Neutrophil (primary cell): ENCODE data around the gene PTH1R.

ENCODE experiments used
- H3K27ac ChIP-seq: fragments of 200-600 bp; sonication (generic); 2 replicates; pipeline ENCODE4 v1.5.1; 2016; ENCODE audit warnings: mild to moderate bottlenecking, moderate library complexity
- H3K27me3 ChIP-seq: fragments of 200-600 bp; sonication (generic); 2 replicates; pipeline ENCODE4 v1.6.0; 2016; ENCODE audit warnings: mild to moderate bottlenecking
- H3K36me3 ChIP-seq: fragments of 200-600 bp; sonication (generic); 2 replicates; pipeline ENCODE4 v1.5.1; 2017
- H3K4me1 ChIP-seq, 2 experiments: fragments of 200-600 bp in 1 of 2; sonication (generic) in 1 of 2; 1 replicate in 1 of 2; 2 replicates in 1 of 2; pipeline versions ENCODE4 v1.5.1 to v1.6.1; 2013 to 2016; ENCODE audit warnings: low read depth in 1 of 2, low read length in 1 of 2, mild to moderate bottlenecking in 1 of 2, moderate library complexity in 1 of 2; ENCODE audit not compliant: control insufficient read depth in 1 of 2, insufficient read depth in 1 of 2
- H3K4me3 ChIP-seq, 2 experiments: fragments of 200-600 bp in 1 of 2; sonication (generic) in 1 of 2; 1 replicate in 1 of 2; 2 replicates in 1 of 2; pipeline ENCODE4 v1.5.1; 2013 to 2016; ENCODE audit warnings: low read depth in 1 of 2, low read length in 1 of 2, mild to moderate bottlenecking in 1 of 2, moderate library complexity in 1 of 2
- H3K9me3 ChIP-seq: fragments of 200-600 bp; sonication (generic); 2 replicates; pipeline ENCODE4 v1.5.1; 2016
- CTCF ChIP-seq: fragments of 200-600 bp; sonication (generic); IDR thresholded peaks from 2 replicates; pipeline ENCODE4 v1.5.1; 2016; ENCODE audit warnings: antibody characterized with exemption

PTH1R gene

DNA sequence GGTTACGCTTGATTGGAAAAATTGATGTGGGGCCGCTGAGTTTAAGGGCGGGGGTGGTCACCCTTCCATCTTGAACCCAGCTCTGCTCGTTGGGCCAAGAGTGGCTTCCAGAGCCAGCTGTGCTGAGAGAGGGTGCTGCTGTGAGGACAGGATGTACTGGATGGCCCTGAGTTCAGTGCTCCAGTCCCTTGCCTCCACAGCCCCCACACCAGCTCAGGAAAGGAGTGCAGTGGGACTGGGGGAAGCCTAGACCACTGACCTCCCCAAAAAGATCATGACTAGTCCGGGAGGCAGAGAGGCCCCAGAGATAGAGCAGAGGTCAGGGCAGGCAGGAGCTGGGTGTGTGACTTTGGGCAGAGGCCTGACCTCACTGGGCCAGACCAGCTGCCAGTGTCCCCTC lies 4.0 kb upstream of the PTH1R start:
- Histone ChIP-seq H3K36me3 (no peaks in the 10 kb centered on the region), H3K27ac (no peak overlapping the region), H3K4me1 (no peaks in the 10 kb centered on the region), H3K4me3 (no peak overlapping the region), H3K27me3 (peaks cover 64% of the 10 kb centered on the region), H3K9me3 (no peaks in the 10 kb centered on the region)
- TF ChIP-seq CTCF, result no peak

- Histone ChIP-seq H3K9me3 (no peaks in the 10 kb centered on the region), H3K4me1 (no peaks in the 10 kb centered on the region), H3K36me3 (no peaks in the 10 kb centered on the region), H3K27ac (no peak overlapping the region), H3K4me3 (no peak overlapping the region), H3K27me3 (peaks cover 73% of the 10 kb centered on the region)
- no peak for TF ChIP-seq CTCF
Measured at GRCh38 chr3:46874430-46874829, 3.1 kb upstream of the PTH1R start.

DNA sequence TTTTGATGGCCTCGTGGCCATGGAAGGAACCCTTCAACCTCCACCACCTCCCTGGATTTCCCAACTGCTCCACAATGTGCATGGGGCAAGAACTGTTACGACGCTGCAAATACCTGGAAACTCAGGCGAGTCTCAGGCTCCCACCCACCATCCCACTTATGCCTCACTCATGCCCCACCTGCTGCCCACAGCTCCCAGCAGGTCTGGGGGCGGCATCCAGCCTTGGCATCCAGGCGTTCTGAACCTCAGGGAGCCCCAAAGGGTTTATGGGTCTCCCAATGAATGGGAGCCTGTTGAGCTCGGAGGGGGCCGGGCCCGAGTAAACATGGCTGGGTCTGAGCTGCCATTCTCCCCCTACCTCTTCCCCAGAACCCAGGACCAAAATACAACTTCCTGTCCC lies 2.0 kb upstream of the PTH1R start:
- no peak overlapping the region for H3K27ac ChIP-seq
- H3K36me3 ChIP-seq, result no peaks in the 10 kb centered on the region
- H3K4me1 ChIP-seq, result no peaks in the 10 kb centered on the region
- no peak overlapping the region for H3K4me3 ChIP-seq
- H3K27me3 ChIP-seq, result peaks cover 82% of the 10 kb centered on the region
- no peaks in the 10 kb centered on the region for H3K9me3 ChIP-seq
- no peak for TF ChIP-seq CTCF

DNA sequence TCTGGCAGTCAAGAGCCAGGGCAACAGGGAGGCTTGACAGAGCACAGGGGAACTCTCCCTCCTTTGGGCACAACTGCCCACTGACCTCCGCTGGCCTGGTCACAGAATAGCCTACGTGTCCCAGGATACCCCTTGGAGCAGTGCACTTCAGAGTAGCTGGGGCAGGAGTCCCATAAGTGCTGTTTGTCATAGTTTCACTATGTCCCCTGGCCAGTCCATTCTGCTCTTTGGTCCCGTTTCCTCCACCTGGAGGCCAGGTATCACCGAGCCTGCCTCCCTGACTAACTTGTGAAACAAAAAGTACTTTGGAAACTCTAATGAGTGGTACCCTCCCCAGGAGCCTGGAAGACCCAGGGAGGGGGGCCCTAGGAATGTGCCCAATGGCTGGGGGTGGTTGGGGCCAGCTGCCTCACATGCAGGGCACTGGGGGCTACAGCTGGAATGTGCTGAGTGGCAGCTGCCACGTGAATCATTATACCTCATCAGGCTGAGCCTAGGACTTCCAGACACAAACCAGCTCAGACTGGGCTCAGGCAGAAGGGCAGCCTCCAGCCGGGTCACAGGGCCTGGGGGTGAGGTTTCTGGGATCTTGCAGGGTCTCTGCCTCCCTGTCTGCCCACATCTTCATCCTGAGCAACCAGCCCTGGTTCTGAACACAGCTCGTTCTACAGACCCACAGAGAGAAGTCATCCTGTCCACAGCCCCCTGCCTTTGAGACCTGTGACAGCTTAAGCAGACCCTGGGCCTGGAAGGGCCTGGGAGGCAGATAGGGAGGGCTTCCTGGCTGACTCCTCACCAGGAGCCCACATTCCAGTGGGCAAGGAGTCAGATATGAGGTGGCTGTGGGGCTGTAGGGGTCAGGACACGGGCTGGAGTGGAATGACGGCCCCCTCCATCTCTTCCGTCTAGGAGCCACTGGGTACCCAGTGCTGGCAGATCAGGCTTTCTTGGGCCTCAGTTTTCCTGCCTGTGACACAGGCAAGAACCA lies 914 bp upstream of the PTH1R start:
- peaks cover 0 to 3% of the 10 kb centered on the region in 2 experiments for H3K4me1 ChIP-seq
- H3K27ac ChIP-seq, result no peak overlapping the region
- peaks cover 82% of the 10 kb centered on the region for H3K27me3 ChIP-seq
- H3K9me3 ChIP-seq, result no peaks in the 10 kb centered on the region
- H3K4me3 ChIP-seq, result no peak overlapping the region
- no peaks in the 10 kb centered on the region for H3K36me3 ChIP-seq
- no peak for TF ChIP-seq CTCF

DNA sequence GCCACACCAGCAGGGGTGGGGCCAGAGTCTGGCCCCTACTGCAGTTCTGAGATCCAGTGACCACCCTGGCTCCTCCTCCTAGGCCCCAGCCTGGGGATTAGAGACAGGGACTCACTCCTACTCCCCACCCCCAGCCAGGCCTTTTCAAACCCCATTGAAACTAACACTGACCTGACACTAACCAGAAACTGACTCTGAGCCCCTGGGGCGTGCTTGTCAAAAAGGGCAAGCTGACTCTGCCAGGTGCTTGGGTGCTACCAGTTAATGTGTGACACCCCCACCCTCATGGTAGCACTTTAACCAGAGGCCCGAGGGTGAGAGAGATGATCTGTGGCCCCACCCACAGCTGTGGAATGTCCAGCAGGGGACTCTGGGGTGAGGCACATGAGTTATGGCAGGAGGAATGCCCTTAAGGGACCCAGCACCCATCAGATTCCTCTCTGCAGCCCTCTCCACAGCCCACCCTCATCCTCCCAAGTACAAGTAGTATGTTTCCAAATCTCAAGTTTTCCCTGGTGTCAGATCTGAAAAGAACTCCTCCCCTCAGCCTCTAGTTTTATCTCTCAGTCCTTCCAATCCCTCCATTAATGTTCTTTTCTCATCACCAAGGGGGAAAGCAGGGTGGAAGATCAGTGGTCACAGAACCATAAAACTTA lies 1.4 kb downstream of the PTH1R start:
- TF ChIP-seq CTCF, result no peak
- Histone ChIP-seq H3K9me3 (no peaks in the 10 kb centered on the region), H3K4me3 (no peak overlapping the region), H3K27me3 (peaks cover 82% of the 10 kb centered on the region), H3K4me1 (peaks cover 5 to 23% of the 10 kb centered on the region in 2 experiments), H3K27ac (no peak overlapping the region), H3K36me3 (no peaks in the 10 kb centered on the region)
